Fibroblast of lung (primary cell): ENCODE results near the gene DDX20.

Experiments used
- EZH2 ChIP-seq: IDR thresholded peaks from 2 replicates; pipeline ENCODE4 v1.5.1; 2012; ENCODE audit warnings: low read length, control low read depth, mild to moderate bottlenecking; ENCODE audit errors: missing control alignments
- TF ChIP-seq, protein P1 (sequence below), 2 donors: IDR thresholded peaks in 1 of 2; conservative IDR thresholded peaks in 1 of 2; 1 replicate in 1 of 2; 2 replicates in 1 of 2; pipeline ENCODE4 v1.5.1; 2011 to 2012; ENCODE audit warnings: low read length in 2 of 2, control low read depth in 1 of 2, inconsistent platforms in 1 of 2, low read depth in 1 of 2, mild to moderate bottlenecking in 1 of 2

- TF ChIP-seq, protein P1, sequence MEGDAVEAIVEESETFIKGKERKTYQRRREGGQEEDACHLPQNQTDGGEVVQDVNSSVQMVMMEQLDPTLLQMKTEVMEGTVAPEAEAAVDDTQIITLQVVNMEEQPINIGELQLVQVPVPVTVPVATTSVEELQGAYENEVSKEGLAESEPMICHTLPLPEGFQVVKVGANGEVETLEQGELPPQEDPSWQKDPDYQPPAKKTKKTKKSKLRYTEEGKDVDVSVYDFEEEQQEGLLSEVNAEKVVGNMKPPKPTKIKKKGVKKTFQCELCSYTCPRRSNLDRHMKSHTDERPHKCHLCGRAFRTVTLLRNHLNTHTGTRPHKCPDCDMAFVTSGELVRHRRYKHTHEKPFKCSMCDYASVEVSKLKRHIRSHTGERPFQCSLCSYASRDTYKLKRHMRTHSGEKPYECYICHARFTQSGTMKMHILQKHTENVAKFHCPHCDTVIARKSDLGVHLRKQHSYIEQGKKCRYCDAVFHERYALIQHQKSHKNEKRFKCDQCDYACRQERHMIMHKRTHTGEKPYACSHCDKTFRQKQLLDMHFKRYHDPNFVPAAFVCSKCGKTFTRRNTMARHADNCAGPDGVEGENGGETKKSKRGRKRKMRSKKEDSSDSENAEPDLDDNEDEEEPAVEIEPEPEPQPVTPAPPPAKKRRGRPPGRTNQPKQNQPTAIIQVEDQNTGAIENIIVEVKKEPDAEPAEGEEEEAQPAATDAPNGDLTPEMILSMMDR (conservative IDR thresholded peaks at IDR 0.05 in 1 of 2, IDR thresholded peaks at IDR 0.05 in 1 of 2; ENCODE audit: low read depth in 1 of 2, low read length in 2 of 2) = no peak
- TF ChIP-seq EZH2 = no peak
Measured at GRCh38 chr1:111762332-111762731, 6.6 kb downstream of the DDX20 start.
